ENCODE data around the gene SEMA3B. TPM values are rescaled to one million over a fixed set of nuclear protein-coding genes. Genes with fewer than 3 reads are reported as not detected.

SEMA3B gene
- total and polyA plus RNA-seq, 2 experiments from 2014 or later = 2.4 to 3.3 TPM

GRCh38 chr3:50242381-50242770 lies 26.6 kb upstream of the SEMA3B start (continued):
- TF ChIP-seq ZNF462 (CRISPR knock-in tag; IDR thresholded peaks at IDR 0.05) (no peak), ETS1 (IDR thresholded peaks at IDR 0.05) (no peak), ZNF114 (CRISPR knock-in tag; IDR thresholded peaks at IDR 0.05) (no peak), JUNB (IDR thresholded peaks at IDR 0.05; ENCODE audit: unreplicated experiment) (no peak), REST (IDR thresholded peaks at IDR 0.05; ENCODE audit: unreplicated experiment) (no peak)
